Transverse colon (tissue), 4 donors: ENCODE results near the gene CDX1. TPM values are rescaled to one million over a fixed set of nuclear protein-coding genes. Genes with fewer than 3 reads are reported as not detected.

Source experiments
- DNase-seq: peaks from one replicate; pipeline ENCODE4 v3.0.0-alpha.2; 2019
- H3K27ac ChIP-seq, 4 donors: fragments of 200-600 bp; sonication (generic); 2 replicates each; pipeline ENCODE4 v1.5.1; 2016 to 2018; ENCODE audit warnings: inconsistent platforms in 4 of 4
- H3K27me3 ChIP-seq: fragments of 200-600 bp; sonication (generic); 2 replicates; pipeline ENCODE4 v1.5.1; 2017; ENCODE audit warnings: inconsistent platforms
- H3K36me3 ChIP-seq, 4 donors: fragments of 200-600 bp; sonication (generic); 2 replicates each; pipeline ENCODE4 v1.5.1; 2017 to 2019; ENCODE audit warnings: inconsistent platforms in 4 of 4
- H3K4me1 ChIP-seq, 4 donors: fragments of 200-600 bp; sonication (generic); 2 replicates each; pipeline ENCODE4 v1.5.1; 2017 to 2020; ENCODE audit warnings: inconsistent platforms in 4 of 4
- H3K4me3 ChIP-seq, 4 donors: fragments of 200-600 bp; sonication (generic); 1 replicate in 1 of 4; 2 replicates in 3 of 4; pipeline versions ENCODE4 v1.5.1 to v1.6.1; 2017 to 2019; ENCODE audit warnings: inconsistent platforms in 4 of 4
- H3K9me3 ChIP-seq, 2 donors: fragments of 200-600 bp; sonication (generic); 2 replicates each; pipeline ENCODE4 v1.5.1; 2017 to 2019; ENCODE audit warnings: inconsistent platforms in 2 of 2
- CTCF ChIP-seq, 5 experiments: fragments of 200-600 bp in 3 of 5; fragments of 450-650 bp in 2 of 5; sonication (generic) in 3 of 5; IDR thresholded peaks; 1 replicate in 2 of 5; 2 replicates in 3 of 5; pipeline ENCODE4 v1.5.1; 2016 to 2017; ENCODE audit warnings: antibody characterized with exemption in 5 of 5, inconsistent platforms in 3 of 5, mild to moderate bottlenecking in 2 of 5, moderate library complexity in 1 of 5
- EP300 ChIP-seq: sonication (generic); formaldehyde crosslinking; IDR thresholded peaks from one replicate; pipeline ENCODE4 v1.6.1; 2017; ENCODE audit warnings: antibody characterized with exemption, low read depth
- POLR2A ChIP-seq: fragments of 450-650 bp; IDR thresholded peaks from one replicate; pipeline ENCODE4 v1.6.1; 2016; ENCODE audit warnings: antibody characterized with exemption, mild to moderate bottlenecking, moderate library complexity
- POLR2AphosphoS5 ChIP-seq, 3 donors: sonication (generic); formaldehyde crosslinking; IDR thresholded peaks; one replicate each; pipeline ENCODE4 v1.6.1; 2016; ENCODE audit warnings: antibody characterized with exemption in 3 of 3
- WGBS, 2 donors: methylation state at CpG; one replicate each; pipeline ENCODE4 v1.1.5; 2018; ENCODE audit warnings: low coverage in 1 of 2; 5-methylcytosine and 5-hydroxymethylcytosine counted together
- in situ Hi-C, 4 donors: fragments of 200-750 bp; cut with MboI; loops; one replicate each; pipeline versions ENCODE4 v1.15.0 to v1.15.1; 2017; ENCODE audit warnings: low sequenced_read_pairs in 3 of 4, low pct_ligation_motif_present in 1 of 4, low pct_unique_long_range_greater_than_20kb in 1 of 4
- intact Hi-C: fragments of 100-400 bp; cut with DNase I; formaldehyde crosslinking; loops from one replicate; pipeline ENCODE4 v1.15.1; 2023; ENCODE audit warnings: low total_unique reads
- total RNA-seq, 4 donors: library from RNA; depleted of rRNA; stranded (reverse); fragments of >200 nt; gene quantifications; one replicate each; pipeline ENCODE4 v1.1.0, GENCODE V29; 2016

CDX1 gene
- total RNA-seq, 4 donors from 2014 or later = 249 to 540 (median 360) TPM

- 71% methylated on average over 5 of the region's 5 CpGs; no CpG with 5 or more reads in 1 of the 2 donors for WGBS, 2 donors
- intact Hi-C loops = no loop called here
- H3K27me3 ChIP-seq = no peaks in the 10 kb centered on the region
- TF ChIP-seq POLR2A (no peak), EP300 (no peak), POLR2AphosphoS5 (IDR thresholded peaks at IDR 0.05) (no peak), CTCF (IDR thresholded peaks at IDR 0.05) (no peak)
- H3K9me3 ChIP-seq = no peaks in the 10 kb centered on the region
- in situ Hi-C loops = loop anchor here in 2 of 4 donors (5.0 to 25.0 kb wide), 2 partner anchors 56 to 381 kb away; no protein-coding TSS in a partner anchor
- peaks cover 19 to 33% (median 28%) of the 10 kb centered on the region in 4 donors for H3K4me1 ChIP-seq
- no peak overlapping the region for H3K27ac ChIP-seq
- no peak overlapping the region for H3K4me3 ChIP-seq
- no peak for DNase-seq
- H3K36me3 ChIP-seq = no peaks in the 10 kb centered on the region
Measured at GRCh38 chr5:150218693-150219035, 52.1 kb downstream of the CDX1 start.

GRCh38 chr5:150219142-150219541 is 52.6 kb downstream of the CDX1 start:
- Histone ChIP-seq H3K27ac (no peak overlapping the region), H3K9me3 (no peaks in the 10 kb centered on the region), H3K4me1 (peaks cover 19 to 33% (median 28%) of the 10 kb centered on the region in 4 donors), H3K36me3 (no peaks in the 10 kb centered on the region), H3K4me3 (no peak overlapping the region), H3K27me3 (no peaks in the 10 kb centered on the region)
- no peak for TF ChIP-seq POLR2A
- in situ Hi-C loops = loop anchor here in 2 of 4 donors (5.0 to 25.0 kb wide), 2 partner anchors 57 to 382 kb away; no protein-coding TSS in a partner anchor
- intact Hi-C loops = no loop called here
- no peak for DNase-seq

GRCh38 chr5:150219861-150220260 is 53.3 kb downstream of the CDX1 start:
- WGBS, 2 donors = 76% methylated on average over 2 of the region's 2 CpGs; no CpG with 5 or more reads in 1 of the 2 donors
- Histone ChIP-seq H3K9me3 (no peaks in the 10 kb centered on the region), H3K27ac (no peak overlapping the region), H3K4me3 (no peak overlapping the region), H3K36me3 (no peaks in the 10 kb centered on the region), H3K27me3 (no peaks in the 10 kb centered on the region), H3K4me1 (peaks cover 19 to 33% (median 28%) of the 10 kb centered on the region in 4 donors)
- in situ Hi-C loops = loop anchor here in 2 of 4 donors (5.0 to 25.0 kb wide), 2 partner anchors 58 to 383 kb away; no protein-coding TSS in a partner anchor
- DNase-seq = no peak
- TF ChIP-seq CTCF (IDR thresholded peaks at IDR 0.05) (no peak), POLR2A (no peak), EP300 (no peak), POLR2AphosphoS5 (IDR thresholded peaks at IDR 0.05) (no peak)
- intact Hi-C loops = no loop called here

- DNase-seq = no peak
- H3K27me3 ChIP-seq = no peaks in the 10 kb centered on the region
- in situ Hi-C loops (loop anchor here in 1 of 4 donors (25.0 kb wide), 1 partner anchor 384 kb away; no protein-coding TSS in a partner anchor), intact Hi-C loops (no loop called here)
- H3K36me3 ChIP-seq = no peaks in the 10 kb centered on the region
- TF ChIP-seq CTCF (IDR thresholded peaks at IDR 0.05) (no peak), POLR2AphosphoS5 (IDR thresholded peaks at IDR 0.05) (no peak), EP300 (no peak), POLR2A (no peak)
- peaks cover 14 to 19% (median 16%) of the 10 kb centered on the region in 4 donors for H3K4me1 ChIP-seq
- no peak overlapping the region for H3K27ac ChIP-seq
- WGBS, 2 donors = 80 to 81% methylated on average over 1 to 5 of the region's 5 CpGs
- H3K4me3 ChIP-seq = no peak overlapping the region
- H3K9me3 ChIP-seq = no peaks in the 10 kb centered on the region
Measured at GRCh38 chr5:150221471-150221870, 54.9 kb downstream of the CDX1 start.

- Histone ChIP-seq H3K27me3 (no peaks in the 10 kb centered on the region), H3K4me3 (no peak overlapping the region), H3K27ac (no peak overlapping the region), H3K4me1 (peaks cover 1 to 5% (median 1%) of the 10 kb centered on the region in 4 donors), H3K9me3 (no peaks in the 10 kb centered on the region), H3K36me3 (no peaks in the 10 kb centered on the region)
- intact Hi-C loops (no loop called here), in situ Hi-C loops (loop anchor here in 1 of 4 donors (25.0 kb wide), 1 partner anchor 386 kb away; no protein-coding TSS in a partner anchor)
- WGBS, 2 donors = 67 to 92% methylated on average over 1 to 21 of the region's 21 CpGs
- no peak for TF ChIP-seq POLR2A
- TF ChIP-seq EP300 = no peak
- no peak for TF ChIP-seq POLR2AphosphoS5 (IDR thresholded peaks at IDR 0.05)
- no peak for TF ChIP-seq CTCF (IDR thresholded peaks at IDR 0.05)
- DNase-seq = no peak
Measured at GRCh38 chr5:150222906-150223305, 56.3 kb downstream of the CDX1 start.
